Common myeloid progenitor, CD34-positive (primary cell): ENCODE data around the gene MIAT.

Experiments used
- CTCF ChIA-PET: fragments of 350-600 bp; sonication (Branson Sonifier 250); formaldehyde crosslinking; loops from one replicate; lab custom pipeline; 2021; ENCODE audit warnings: antibody characterized with exemption; lab: Charles Lee
- POLR2A ChIA-PET: fragments of 350-600 bp; sonication (Branson Sonifier 250); formaldehyde crosslinking; loops from one replicate; lab custom pipeline; 2021; ENCODE audit warnings: antibody characterized with exemption; lab: Charles Lee
- DNase-seq, 3 donors: peaks; one replicate each; pipeline versions ENCODE4 v3.0.0 to v3.0.0-alpha.2; 2013
- H3K27ac ChIP-seq, 2 experiments: 1 replicate in 1 of 2; 2 replicates in 1 of 2; pipeline ENCODE4 v1.7.0; 2013; ENCODE audit warnings: inconsistent platforms in 2 of 2, low read length in 2 of 2, mild to moderate bottlenecking in 2 of 2, low read depth in 1 of 2, moderate library complexity in 1 of 2; ENCODE audit not compliant: severe bottlenecking in 2 of 2, insufficient read depth in 1 of 2, poor library complexity in 1 of 2
- H3K27me3 ChIP-seq, 5 experiments: replicated peaks in 2 of 5; 1 replicate in 3 of 5; 2 replicates in 2 of 5; pipeline versions ENCODE4 v1.6.1 to v1.7.0; 2013; ENCODE audit warnings: low read length in 4 of 5, mild to moderate bottlenecking in 2 of 5, moderate library complexity in 2 of 5, inconsistent platforms in 1 of 5; ENCODE audit not compliant: insufficient read depth in 5 of 5, control insufficient read depth in 4 of 5
- H3K36me3 ChIP-seq, 4 experiments: 1 replicate in 2 of 4; 2 replicates in 2 of 4; pipeline versions ENCODE4 v1.6.1 to v1.7.0; 2013; ENCODE audit warnings: low read length in 3 of 4, control low read depth in 1 of 4, mild to moderate bottlenecking in 1 of 4; ENCODE audit not compliant: control insufficient read depth in 4 of 4, insufficient read depth in 4 of 4
- H3K4me1 ChIP-seq, 4 experiments: 1 replicate in 3 of 4; 2 replicates in 1 of 4; pipeline versions ENCODE4 v1.6.1 to v1.7.1; 2013; ENCODE audit warnings: low read length in 3 of 4, mild to moderate bottlenecking in 3 of 4, control low read depth in 1 of 4, inconsistent platforms in 1 of 4, moderate library complexity in 1 of 4; ENCODE audit not compliant: control insufficient read depth in 4 of 4, insufficient read depth in 4 of 4; ENCODE audit errors: control extremely low read depth in 1 of 4
- H3K4me3 ChIP-seq, 7 experiments: 1 replicate in 4 of 7; 2 replicates in 3 of 7; pipeline versions ENCODE4 v1.5.1 to v1.7.0; 2013; ENCODE audit warnings: mild to moderate bottlenecking in 7 of 7, low read length in 6 of 7, moderate library complexity in 6 of 7, inconsistent platforms in 2 of 7, low read depth in 2 of 7, control low read depth in 1 of 7; ENCODE audit not compliant: insufficient read depth in 4 of 7, control insufficient read depth in 1 of 7; ENCODE audit errors: extremely low read depth in 1 of 7
- H3K9me3 ChIP-seq, 5 experiments: 1 replicate in 4 of 5; 2 replicates in 1 of 5; pipeline versions ENCODE4 v1.6.1 to v1.7.1; 2013; ENCODE audit warnings: low read length in 4 of 5, mild to moderate bottlenecking in 2 of 5, inconsistent platforms in 1 of 5, low read depth in 1 of 5, moderate library complexity in 1 of 5; ENCODE audit not compliant: control insufficient read depth in 4 of 5, insufficient read depth in 2 of 5; ENCODE audit errors: control extremely low read depth in 1 of 5
- WGBS: methylation state at CpG from one replicate; pipeline ENCODE4 v1.1.5; 2013; ENCODE audit not compliant: insufficient coverage; 5-methylcytosine and 5-hydroxymethylcytosine counted together

The MIAT gene

GRCh38 chr22:26643418-26644100 is 13.8 kb upstream of the MIAT start:
- Histone ChIP-seq H3K4me1 (peaks cover 9 to 87% (median 73%) of the 10 kb centered on the region in 4 experiments), H3K9me3 (no peaks in the 10 kb centered on the region), H3K36me3 (no peaks in the 10 kb centered on the region), H3K27ac (no peak overlapping the region), H3K27me3 (no peaks in the 10 kb centered on the region), H3K4me3 (peak overlapping the region in 1 of 7 experiments; percentile 20)
- WGBS = 77% methylated on average over 12 of the region's 15 CpGs
- ChIA-PET POLR2A (interaction anchor here (0.7 kb wide), 1 partner anchor 127 kb away, joined by 6 read pairs; no protein-coding TSS in a partner anchor), CTCF (interaction anchor here (0.7 to 1.4 kb wide), 6 partner anchors 50 to 960 kb away, joined by 3 to 4 read pairs (median 3); no protein-coding TSS in a partner anchor)
- peak in 2 of 3 donors; percentile 26 to 38 for DNase-seq

DNA sequence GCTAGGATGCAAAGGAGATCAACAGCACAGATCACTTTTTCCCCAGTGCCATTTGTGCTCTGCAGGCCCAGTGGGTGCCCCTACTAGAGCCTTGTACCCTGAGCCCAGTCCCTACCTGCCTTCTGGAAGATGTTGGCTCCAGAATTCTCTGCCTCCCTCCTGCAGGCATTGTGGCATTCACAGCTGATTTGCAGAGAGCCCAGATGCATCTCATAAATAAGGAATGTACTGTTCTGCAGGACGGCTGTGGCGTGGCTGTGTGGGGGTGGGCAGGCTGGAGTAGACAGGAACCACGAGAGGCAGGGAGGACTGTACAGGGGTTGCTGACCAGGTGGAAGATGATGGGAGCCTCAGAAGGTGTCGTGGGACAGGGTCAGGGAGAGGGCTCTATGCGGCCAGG is 11.2 kb upstream of the MIAT start:
- ChIA-PET POLR2A (no interaction called here), CTCF (interaction anchor here (0.9 to 1.3 kb wide), 2 partner anchors 9 to 10 kb away, joined by 3 read pairs; no protein-coding TSS in a partner anchor)
- Histone ChIP-seq H3K27me3 (no peaks in the 10 kb centered on the region), H3K4me1 (peaks cover 17 to 83% (median 76%) of the 10 kb centered on the region in 4 experiments), H3K9me3 (no peaks in the 10 kb centered on the region), H3K36me3 (no peaks in the 10 kb centered on the region), H3K4me3 (no peak overlapping the region), H3K27ac (no peak overlapping the region)
- WGBS = 74% methylated on average over 4 of the region's 5 CpGs
- DNase-seq = no peak

DNA sequence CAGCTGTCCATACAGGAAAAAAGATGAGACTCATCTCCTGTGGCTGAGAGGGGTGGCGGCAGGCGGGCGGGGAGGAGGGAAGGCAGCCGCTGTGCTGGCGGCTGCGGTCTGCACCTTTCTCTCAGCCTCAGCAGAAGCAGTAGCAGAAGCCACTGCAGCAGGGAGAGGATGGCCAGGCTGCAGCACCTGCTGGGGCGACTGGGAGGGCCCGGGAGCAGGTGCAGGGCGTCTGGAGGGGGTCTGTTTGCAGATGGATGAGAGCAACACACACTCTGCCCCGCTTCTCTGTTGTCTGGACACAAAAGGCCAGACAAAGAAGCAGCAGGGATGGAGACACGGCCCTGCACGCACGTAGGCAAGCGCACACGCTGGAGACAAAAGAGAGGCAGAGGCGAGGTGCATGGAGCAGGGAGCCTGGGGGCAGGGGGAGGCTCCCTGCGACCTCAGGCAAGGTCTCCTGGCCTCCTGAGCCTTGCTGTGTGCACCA is 9.3 kb upstream of the MIAT start:
- CTCF ChIA-PET = interaction anchor here (0.9 kb wide), 1 partner anchor 25 kb away, joined by 3 read pairs; no protein-coding TSS in a partner anchor
- Histone ChIP-seq H3K27ac (no peak overlapping the region), H3K27me3 (no peaks in the 10 kb centered on the region), H3K36me3 (no peaks in the 10 kb centered on the region), H3K9me3 (no peaks in the 10 kb centered on the region), H3K4me3 (peak overlapping the region in 4 of 7 experiments; percentile 10 to 38 (median 24)), H3K4me1 (peaks cover 15 to 64% (median 57%) of the 10 kb centered on the region in 4 experiments)
- POLR2A ChIA-PET = no interaction called here
- WGBS = 38% methylated on average over 14 of the region's 17 CpGs
- DNase-seq = peak in 2 of 3 donors; percentile 65 to 71

- Histone ChIP-seq H3K9me3 (no peaks in the 10 kb centered on the region), H3K4me3 (peak overlapping the region in 2 of 7 experiments; percentile 8 to 19), H3K36me3 (no peaks in the 10 kb centered on the region), H3K27me3 (no peaks in the 10 kb centered on the region), H3K4me1 (peaks cover 15 to 57% (median 50%) of the 10 kb centered on the region in 4 experiments), H3K27ac (peak overlapping the region in 1 of 2 experiments; percentile 52)
- CTCF ChIA-PET = no interaction called here
- peak in 2 of 3 donors; percentile 75 to 83 for DNase-seq
- 8% methylated on average over 3 of the region's 6 CpGs for WGBS
- POLR2A ChIA-PET = no interaction called here
Measured at GRCh38 chr22:26648528-26649388, 8.6 kb upstream of the MIAT start.

GRCh38 chr22:26650722-26651421 is 6.5 kb upstream of the MIAT start:
- Histone ChIP-seq H3K27me3 (no peaks in the 10 kb centered on the region), H3K4me3 (no peak overlapping the region)
- CTCF ChIA-PET = interaction anchor here (1.3 kb wide), 1 partner anchor 14 kb away, joined by 4 read pairs; no protein-coding TSS in a partner anchor

GRCh38 chr22:26651815-26652214 is 5.6 kb upstream of the MIAT start:
- DNase-seq = no peak
- Histone ChIP-seq H3K9me3 (no peaks in the 10 kb centered on the region), H3K4me3 (no peak overlapping the region), H3K36me3 (no peaks in the 10 kb centered on the region), H3K4me1 (peaks cover 11 to 31% (median 27%) of the 10 kb centered on the region in 4 experiments), H3K27me3 (no peaks in the 10 kb centered on the region), H3K27ac (no peak overlapping the region)
- 97% methylated on average over 9 of the region's 10 CpGs for WGBS
- CTCF ChIA-PET = interaction anchor here (1.3 kb wide), 1 partner anchor 13 kb away, joined by 4 read pairs; no protein-coding TSS in a partner anchor
- POLR2A ChIA-PET = no interaction called here

More at GRCh38 chr22:26650722-26651421, 6.5 kb upstream of the MIAT start:
- POLR2A ChIA-PET = interaction anchor here (0.5 kb wide), 1 partner anchor 44 kb away, joined by 5 read pairs; no protein-coding TSS in a partner anchor
- H3K4me1 ChIP-seq = peaks cover 11 to 39% (median 31%) of the 10 kb centered on the region in 4 experiments
- H3K36me3 ChIP-seq = no peaks in the 10 kb centered on the region
- H3K27ac ChIP-seq = no peak overlapping the region
- DNase-seq = no peak
- no peaks in the 10 kb centered on the region for H3K9me3 ChIP-seq
- WGBS = 97% methylated on average over 3 of the region's 6 CpGs
